Activated T-cell treated with anti-CD3 and anti-CD28 coated beads, Interleukin-2, amount 50 U/mL, for 1 hour (primary cell): ENCODE measurements around the gene C5AR1.
"Not testable (repeated sequence)": the region's sequence is repeated elsewhere in the genome, so short reads cannot be mapped to it uniquely, and the experiment has no call there.

Experiments
- DNase-seq: peaks from one replicate; pipeline ENCODE4 v3.0.0-alpha.2; 2020

Gene C5AR1

GRCh38 chr19:47336765-47337718 is 27.4 kb downstream of the C5AR1 start:
- not testable (repeated sequence) for DNase-seq

- no peak for DNase-seq
Measured at GRCh38 chr19:47339196-47339880, 29.7 kb downstream of the C5AR1 start.

GRCh38 chr19:47340477-47341208 is 31.0 kb downstream of the C5AR1 start:
- no peak for DNase-seq

- no peak for DNase-seq
Measured at GRCh38 chr19:47341734-47342133, 32.1 kb downstream of the C5AR1 start.

- DNase-seq = no peak
Measured at GRCh38 chr19:47343194-47343802, 33.6 kb downstream of the C5AR1 start.

GRCh38 chr19:47344425-47344824 is 34.8 kb downstream of the C5AR1 start:
- no peak for DNase-seq

GRCh38 chr19:47346024-47346423 is 36.4 kb downstream of the C5AR1 start:
- not testable (repeated sequence) for DNase-seq

GRCh38 chr19:47348819-47349795 is 39.4 kb downstream of the C5AR1 start, which contains the start of gene DHX34:
DHX34 (plus strand) TSS chr19:47349315; CDS start chr19:47353031, 3,716 bp downstream.
- peak; percentile 99 for DNase-seq

- DNase-seq = no peak
Measured at GRCh38 chr19:47350630-47351029, 41.0 kb downstream of the C5AR1 start.

- DNase-seq = no peak
Measured at GRCh38 chr19:47351548-47351947, 41.9 kb downstream of the C5AR1 start.

GRCh38 chr19:47352095-47352494 is 42.4 kb downstream of the C5AR1 start:
- DNase-seq = no peak

- no peak for DNase-seq
Measured at GRCh38 chr19:47353307-47353712, 43.6 kb downstream of the C5AR1 start.

- no peak for DNase-seq
Measured at GRCh38 chr19:47356900-47357299, 47.2 kb downstream of the C5AR1 start.

GRCh38 chr19:47357788-47358680 is 48.4 kb downstream of the C5AR1 start:
- DNase-seq = no peak

GRCh38 chr19:47358936-47359335 is 49.3 kb downstream of the C5AR1 start:
- no peak for DNase-seq

- no peak for DNase-seq
Measured at GRCh38 chr19:47362321-47362720, 52.7 kb downstream of the C5AR1 start.

GRCh38 chr19:47363758-47364531 is 54.3 kb downstream of the C5AR1 start:
- DNase-seq = no peak

GRCh38 chr19:47365455-47365854 is 55.8 kb downstream of the C5AR1 start:
- not testable (repeated sequence) for DNase-seq

- no peak for DNase-seq
Measured at GRCh38 chr19:47370045-47370611, 60.5 kb downstream of the C5AR1 start.
